PC-9 (cell line): ENCODE data around the gene ZNF469. TPM values are rescaled to one million over a fixed set of nuclear protein-coding genes. Genes with fewer than 3 reads are reported as not detected.
A peak's percentile ranks its signal among the peaks of the same experiment; 100 is the strongest.

Experiments
- BruUV-seq: library from RNA; stranded (reverse); fragments of 400-500 nt; replicated peaks from 2 replicates; lab custom pipeline; 2021; lab: Mats Ljungman, UMichigan
- CTCF ChIA-PET: fragments of 300-600 bp; sonication (Branson Sonifier 250); formaldehyde crosslinking; loops from one replicate; lab custom pipeline; 2022; ENCODE audit warnings: antibody characterized with exemption; lab: Charles Lee
- POLR2A ChIA-PET: fragments of 300-600 bp; sonication (Branson Sonifier 250); formaldehyde crosslinking; loops from one replicate; lab custom pipeline; 2022; ENCODE audit warnings: antibody characterized with exemption; ENCODE audit not compliant: unreplicated experiment; lab: Charles Lee
- DNase-seq, 2 experiments: peaks; one replicate each; pipeline versions ENCODE4 v3.0.0 to v3.0.0-alpha.2; 2015 to 2022; ENCODE audit warnings: mixed read lengths in 1 of 2
- H2AFZ ChIP-seq: fragments of 200-600 bp; sonication (generic); 2 replicates; pipeline ENCODE4 v1.8.1; 2017; ENCODE audit warnings: antibody characterized with exemption
- H3F3A ChIP-seq: fragments of 200-600 bp; sonication (generic); 2 replicates; pipeline ENCODE4 v1.8.1; 2017; ENCODE audit warnings: antibody characterized with exemption, mild to moderate bottlenecking, low read depth; ENCODE audit not compliant: insufficient read depth
- H3K27ac ChIP-seq: fragments of 200-600 bp; sonication (generic); 2 replicates; pipeline ENCODE4 v1.6.1; 2016; ENCODE audit warnings: mixed run types
- H3K27me3 ChIP-seq: fragments of 200-600 bp; sonication (generic); 2 replicates; pipeline ENCODE4 v1.6.1; 2016; ENCODE audit warnings: low read depth, mixed run types; ENCODE audit not compliant: insufficient read depth
- H3K36me3 ChIP-seq: fragments of 200-600 bp; sonication (generic); 2 replicates; pipeline ENCODE4 v1.6.1; 2016; ENCODE audit warnings: low read depth, mixed run types
- H3K4me1 ChIP-seq: fragments of 200-600 bp; sonication (generic); replicated peaks from 2 replicates; pipeline ENCODE4 v1.6.1; 2016; ENCODE audit warnings: mixed run types; ENCODE audit not compliant: insufficient read depth
- H3K4me2 ChIP-seq: fragments of 200-600 bp; sonication (generic); 2 replicates; pipeline ENCODE4 v1.6.1; 2017; ENCODE audit warnings: mixed run types
- H3K4me3 ChIP-seq: fragments of 200-600 bp; sonication (generic); 2 replicates; pipeline ENCODE4 v1.6.1; 2016; ENCODE audit warnings: mixed run types
- H3K79me2 ChIP-seq: fragments of 200-600 bp; sonication (generic); 2 replicates; pipeline ENCODE4 v1.6.1; 2017; ENCODE audit warnings: low read depth, mixed run types
- H3K9me2 ChIP-seq: fragments of 200-600 bp; sonication (generic); 2 replicates; pipeline ENCODE4 v1.8.1; 2017; ENCODE audit warnings: mild to moderate bottlenecking; ENCODE audit not compliant: insufficient read depth
- H3K9me3 ChIP-seq: fragments of 200-600 bp; sonication (generic); 2 replicates; pipeline ENCODE4 v1.8.1; 2016; ENCODE audit warnings: low read depth; ENCODE audit not compliant: insufficient read depth
- H4K20me1 ChIP-seq: fragments of 200-600 bp; sonication (generic); 2 replicates; pipeline ENCODE4 v1.8.1; 2017; ENCODE audit not compliant: insufficient read depth
- CTCF ChIP-seq: fragments of 200-600 bp; sonication (generic); conservative IDR thresholded peaks from 2 replicates; pipeline ENCODE4 v1.6.1; 2017; ENCODE audit warnings: mixed run types, antibody characterized with exemption, mild to moderate bottlenecking, moderate library complexity
- EZH2 ChIP-seq: fragments of 200-600 bp; sonication (generic); IDR thresholded peaks from 2 replicates; pipeline ENCODE4 v1.8.0; 2017; ENCODE audit warnings: antibody characterized with exemption, low read depth
- intact Hi-C: fragments of 100-400 bp; cut with micrococcal nuclease; formaldehyde crosslinking; loops from one replicate; pipeline ENCODE4 v1.10.0; 2022; ENCODE audit not compliant: unreplicated experiment
- total RNA-seq: library from RNA; stranded (reverse); gene quantifications from 2 replicates; pipeline ENCODE4 v1.2.3, GENCODE V29; 2021

Gene ZNF469
- total RNA-seq, 1 experiment from 2014 or later = 9.8 TPM

- H3K79me2 ChIP-seq = no peaks in the 10 kb centered on the region
- DNase-seq = peak in 1 of 2 experiments; percentile 23
- no TSS peak for BruUV-seq
- peaks cover 28% of the 10 kb centered on the region for H3K4me1 ChIP-seq
- H4K20me1 ChIP-seq = no peaks in the 10 kb centered on the region
- ChIA-PET POLR2A (interaction anchor here (0.6 kb wide), 2 partner anchors 69 to 185 kb away, joined by 3 to 4 read pairs; no protein-coding TSS in a partner anchor), CTCF (interaction anchor here (0.6 kb wide), 3 partner anchors 7 to 68 kb away, joined by 3 to 4 read pairs (median 3); no protein-coding TSS in a partner anchor)
- TF ChIP-seq EZH2 = no peak
- TF ChIP-seq CTCF = no peak
- peak overlapping the region; percentile 74 for H3K4me2 ChIP-seq
- H3K27ac ChIP-seq = no peak overlapping the region
- H3K36me3 ChIP-seq = no peaks in the 10 kb centered on the region
- H2AFZ ChIP-seq = peak overlapping the region; percentile 40
- peaks cover 25% of the 10 kb centered on the region for H3F3A ChIP-seq
- intact Hi-C loops = loop anchor here (10.0 kb wide), 1 partner anchor 190 kb away; no protein-coding TSS in a partner anchor
- H3K4me3 ChIP-seq = peak overlapping the region; percentile 60
- H3K9me3 ChIP-seq = no peaks in the 10 kb centered on the region
- no peaks in the 10 kb centered on the region for H3K9me2 ChIP-seq
- peaks cover 5% of the 10 kb centered on the region; the same call in 1 of the 2 replicates for H3K27me3 ChIP-seq
These were observed 1.7 kb downstream of the ZNF469 start for GRCh38 chr16:88384222-88385111.

- H2AFZ ChIP-seq = no peak overlapping the region
- intact Hi-C loops = loop anchor here (10.0 kb wide), 1 partner anchor 190 kb away; no protein-coding TSS in a partner anchor
- CTCF ChIA-PET = no interaction called here
- POLR2A ChIA-PET = no interaction called here
- DNase-seq = no peak
- no peak overlapping the region for H3K27ac ChIP-seq
- no peak overlapping the region for H3K4me3 ChIP-seq
- no peak overlapping the region for H3K4me2 ChIP-seq
- no peak for TF ChIP-seq EZH2
- no peak for TF ChIP-seq CTCF
- H3K4me1 ChIP-seq = peaks cover 28% of the 10 kb centered on the region
- peaks cover 5% of the 10 kb centered on the region; the same call in 1 of the 2 replicates for H3K27me3 ChIP-seq
- H4K20me1 ChIP-seq = no peaks in the 10 kb centered on the region
- TSS peak; percentile 7 for BruUV-seq
- H3K9me2 ChIP-seq = no peaks in the 10 kb centered on the region
- H3F3A ChIP-seq = peaks cover 25% of the 10 kb centered on the region
- no peaks in the 10 kb centered on the region for H3K79me2 ChIP-seq
- no peaks in the 10 kb centered on the region for H3K36me3 ChIP-seq
- no peaks in the 10 kb centered on the region for H3K9me3 ChIP-seq
These were observed 2.4 kb downstream of the ZNF469 start for GRCh38 chr16:88385112-88385594.
